Epithelial cell of proximal tubule (primary cell): ENCODE measurements around the gene ARHGEF4. TPM values are rescaled to one million over a fixed set of nuclear protein-coding genes. Genes with fewer than 3 reads are reported as not detected.

Source experiments
- DNase-seq: peaks from one replicate; pipeline ENCODE4 v3.0.0-alpha.2; 2011; ENCODE audit warnings: low read depth
- H3K4me3 ChIP-seq: 2 replicates; pipeline ENCODE4 v1.5.1; 2011; ENCODE audit warnings: low read depth, mild to moderate bottlenecking, low read length
- total RNA-seq: library from RNA; depleted of rRNA; stranded (reverse); fragments of >200 nt; gene quantifications from 2 replicates; pipeline ENCODE4 v1.2.3, GENCODE V29; 2015
- TF ChIP-seq, protein P1 (sequence below): conservative IDR thresholded peaks from 2 replicates; pipeline ENCODE4 v1.5.1; 2012; ENCODE audit warnings: low read depth, mild to moderate bottlenecking, low read length

Gene ARHGEF4
- total RNA-seq, 1 donor from 2014 or later = 2.1 TPM

DNA sequence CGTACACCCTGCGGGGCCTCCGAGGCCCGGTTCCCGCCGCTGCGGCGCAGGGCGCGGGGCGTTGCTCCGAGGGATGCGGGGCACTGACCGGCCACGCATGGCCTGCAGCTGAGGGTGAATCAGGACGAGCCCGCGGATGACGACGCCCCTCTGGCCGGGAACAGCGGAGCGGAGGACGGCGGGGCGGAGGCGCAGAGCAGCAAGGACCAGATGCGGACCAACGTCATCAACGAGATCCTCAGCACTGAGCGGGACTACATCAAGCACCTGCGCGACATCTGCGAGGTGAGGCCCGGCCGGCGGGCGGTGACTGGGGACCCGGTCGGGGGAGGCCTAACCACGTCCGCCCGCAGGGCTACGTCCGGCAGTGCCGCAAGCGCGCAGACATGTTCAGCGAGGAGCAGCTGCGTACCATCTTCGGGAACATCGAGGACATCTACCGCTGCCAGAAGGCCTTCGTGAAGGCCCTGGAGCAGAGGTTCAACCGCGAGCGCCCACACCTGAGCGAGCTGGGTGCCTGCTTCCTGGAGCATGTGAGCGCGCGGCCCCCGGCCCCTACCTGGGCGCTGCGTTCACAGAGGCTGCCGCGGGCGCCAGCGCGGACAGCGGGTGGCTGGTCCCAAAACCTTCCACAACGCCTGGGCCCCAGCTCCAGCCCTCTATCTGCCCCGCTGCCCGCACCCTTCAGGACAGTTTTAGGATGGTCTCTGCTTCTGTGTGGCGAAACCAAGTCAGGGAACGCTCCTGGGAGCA lies 203.4 kb downstream of the ARHGEF4 start:
- DNase-seq = no peak
- H3K4me3 ChIP-seq = no peak overlapping the region
- TF ChIP-seq, protein P1, sequence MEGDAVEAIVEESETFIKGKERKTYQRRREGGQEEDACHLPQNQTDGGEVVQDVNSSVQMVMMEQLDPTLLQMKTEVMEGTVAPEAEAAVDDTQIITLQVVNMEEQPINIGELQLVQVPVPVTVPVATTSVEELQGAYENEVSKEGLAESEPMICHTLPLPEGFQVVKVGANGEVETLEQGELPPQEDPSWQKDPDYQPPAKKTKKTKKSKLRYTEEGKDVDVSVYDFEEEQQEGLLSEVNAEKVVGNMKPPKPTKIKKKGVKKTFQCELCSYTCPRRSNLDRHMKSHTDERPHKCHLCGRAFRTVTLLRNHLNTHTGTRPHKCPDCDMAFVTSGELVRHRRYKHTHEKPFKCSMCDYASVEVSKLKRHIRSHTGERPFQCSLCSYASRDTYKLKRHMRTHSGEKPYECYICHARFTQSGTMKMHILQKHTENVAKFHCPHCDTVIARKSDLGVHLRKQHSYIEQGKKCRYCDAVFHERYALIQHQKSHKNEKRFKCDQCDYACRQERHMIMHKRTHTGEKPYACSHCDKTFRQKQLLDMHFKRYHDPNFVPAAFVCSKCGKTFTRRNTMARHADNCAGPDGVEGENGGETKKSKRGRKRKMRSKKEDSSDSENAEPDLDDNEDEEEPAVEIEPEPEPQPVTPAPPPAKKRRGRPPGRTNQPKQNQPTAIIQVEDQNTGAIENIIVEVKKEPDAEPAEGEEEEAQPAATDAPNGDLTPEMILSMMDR = no peak

DNA sequence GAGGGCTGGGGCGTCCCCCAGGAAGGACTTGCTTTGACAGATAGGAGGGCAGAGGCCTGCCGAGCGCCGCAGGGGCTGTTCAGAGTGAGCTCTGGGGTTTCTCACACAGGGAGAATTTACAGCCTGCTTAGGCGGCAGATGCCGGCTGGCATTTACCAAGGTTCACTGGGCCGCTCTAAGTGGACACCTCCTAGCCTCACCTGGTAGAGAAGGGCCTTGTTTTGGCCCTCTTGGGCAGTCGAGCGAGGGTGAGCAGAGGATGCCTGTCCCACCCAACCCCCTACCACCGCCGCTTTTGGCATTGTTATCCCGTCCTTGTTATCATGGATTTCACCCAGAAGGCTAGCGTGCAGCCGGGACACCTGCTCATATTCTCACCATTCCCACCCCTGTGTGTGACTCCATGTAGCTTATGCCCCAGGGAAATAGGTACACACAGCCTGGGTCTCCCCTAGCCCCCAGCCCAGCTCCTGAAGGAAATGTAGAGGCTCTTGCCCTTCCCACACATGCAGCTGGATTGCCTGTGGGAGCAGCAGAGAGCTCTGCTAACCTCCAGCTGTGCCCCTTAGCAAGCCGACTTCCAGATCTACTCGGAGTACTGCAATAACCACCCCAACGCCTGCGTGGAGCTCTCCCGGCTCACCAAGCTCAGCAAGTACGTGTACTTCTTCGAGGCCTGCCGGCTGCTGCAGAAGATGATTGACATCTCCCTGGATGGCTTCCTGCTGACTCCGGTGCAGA lies 204.1 kb downstream of the ARHGEF4 start:
- H3K4me3 ChIP-seq = no peak overlapping the region
- TF ChIP-seq, protein P1 = no peak
- DNase-seq = no peak

DNA sequence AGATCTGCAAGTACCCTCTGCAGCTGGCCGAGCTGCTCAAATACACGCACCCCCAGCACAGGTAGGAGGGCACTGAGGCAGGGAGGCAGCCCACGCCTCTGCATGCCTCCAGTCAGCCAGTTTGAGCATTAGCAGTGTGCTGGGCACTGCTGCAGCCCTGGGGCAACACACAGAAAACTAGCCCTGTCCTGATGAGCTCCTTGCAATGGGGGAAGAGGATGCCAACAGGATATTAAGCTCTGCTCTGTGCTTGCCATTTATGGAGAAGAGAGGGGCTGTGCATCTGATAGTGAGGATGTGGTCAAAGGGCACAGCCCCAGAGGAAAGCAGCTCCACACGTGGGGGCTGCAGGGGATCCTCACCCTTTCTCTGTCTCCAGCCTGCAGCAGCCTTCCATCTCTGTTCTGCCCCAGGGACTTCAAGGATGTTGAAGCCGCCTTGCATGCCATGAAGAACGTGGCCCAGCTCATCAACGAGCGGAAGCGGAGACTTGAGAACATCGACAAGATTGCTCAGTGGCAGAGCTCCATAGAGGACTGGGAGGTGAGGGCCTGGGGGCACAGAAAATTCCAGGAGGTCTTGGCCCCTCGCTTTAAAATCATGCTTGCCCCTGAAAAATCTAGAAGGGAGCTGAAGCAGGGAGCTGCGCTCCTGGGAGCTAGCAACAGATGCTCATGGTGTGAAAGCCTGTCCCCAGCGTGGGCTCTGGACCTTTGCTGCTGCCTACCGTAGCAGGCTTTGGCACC lies 204.9 kb downstream of the ARHGEF4 start:
- no peak for DNase-seq
- TF ChIP-seq, protein P1 = no peak

DNA sequence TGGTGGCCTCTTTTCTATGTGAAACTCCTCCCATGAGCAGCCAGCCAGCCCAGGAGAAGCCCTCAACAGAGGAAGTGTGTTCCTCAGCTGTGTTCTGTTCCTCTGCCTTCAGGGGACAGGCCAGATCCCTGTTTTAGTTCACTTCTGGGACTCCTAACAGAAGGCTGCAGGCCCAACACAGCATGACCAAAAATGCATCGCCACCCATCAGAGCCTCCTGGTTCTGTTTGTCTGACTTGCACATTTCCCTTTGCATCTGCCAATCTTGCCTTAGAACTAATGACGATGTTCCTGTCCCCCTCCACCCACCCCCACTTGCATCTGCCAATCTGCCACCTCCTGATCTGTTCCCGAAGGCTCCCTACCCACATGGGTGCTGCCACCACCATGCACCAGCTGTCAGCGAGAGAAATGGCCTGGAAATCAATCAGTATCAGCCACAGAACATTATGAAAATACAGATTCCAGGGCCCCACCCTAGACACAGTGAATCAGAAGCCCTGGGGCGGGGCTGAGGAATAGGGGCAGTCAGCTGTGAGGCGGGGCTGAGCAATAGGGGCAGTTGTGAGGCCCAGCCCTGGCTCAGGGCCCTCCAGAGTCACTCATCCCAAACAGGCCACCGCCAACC lies 205.5 kb downstream of the ARHGEF4 start:
- DNase-seq = no peak
- H3K4me3 ChIP-seq = no peak overlapping the region
- TF ChIP-seq, protein P1 = no peak

More for the DNA sequence above, 204.9 kb downstream of the ARHGEF4 start:
- no peak overlapping the region for H3K4me3 ChIP-seq

DNA sequence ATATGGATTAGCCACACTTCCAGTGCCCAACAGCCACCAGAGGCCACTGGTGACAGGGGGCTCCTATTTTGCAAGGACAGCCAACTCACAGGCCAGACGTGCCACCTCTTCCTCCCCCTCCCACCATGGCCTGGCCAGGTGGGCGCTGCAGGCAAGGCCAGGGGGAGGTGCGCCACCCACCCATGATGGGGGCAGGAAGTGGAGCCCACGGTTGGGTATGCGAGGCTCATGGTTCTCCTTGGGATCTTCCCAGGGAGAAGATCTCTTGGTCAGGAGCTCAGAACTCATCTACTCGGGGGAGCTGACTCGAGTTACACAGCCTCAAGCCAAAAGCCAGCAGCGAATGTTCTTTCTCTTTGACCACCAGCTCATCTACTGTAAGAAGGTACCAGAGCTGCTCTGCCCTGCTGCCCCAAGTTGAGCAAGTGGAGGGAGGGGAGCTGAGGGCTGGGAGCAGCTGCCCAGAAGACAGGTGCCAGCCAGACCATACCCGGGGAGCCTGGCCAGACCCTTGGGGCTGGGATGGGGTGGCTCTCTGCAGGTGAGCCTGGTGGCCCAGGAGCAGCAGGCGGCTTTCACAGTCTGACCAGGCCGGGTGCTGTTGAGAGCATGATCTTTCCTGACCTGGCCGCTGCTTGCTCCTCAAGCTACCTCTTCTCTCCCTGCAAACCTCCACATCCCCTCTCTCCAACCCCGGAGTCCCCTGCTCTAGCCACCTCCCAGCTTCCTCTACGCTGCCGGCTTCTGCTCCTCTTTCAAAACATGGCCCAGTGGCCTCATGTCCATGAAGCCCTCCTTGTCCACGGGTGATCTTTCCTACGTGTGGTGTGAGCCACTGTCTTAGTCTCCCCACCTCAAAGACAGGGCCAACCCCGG lies 206.7 kb downstream of the ARHGEF4 start:
- TF ChIP-seq, protein P1 = no peak
- no peak overlapping the region for H3K4me3 ChIP-seq
- no peak for DNase-seq
